Cerebellar cortex (tissue), 1 donor: ENCODE measurements around the gene TRPC4AP.
"Not testable (repeated sequence)": the region's sequence is repeated elsewhere in the genome, so short reads cannot be mapped to it uniquely, and the experiment has no call there.

ENCODE experiments used
- DNase-seq: peaks from one replicate; pipeline ENCODE4 v3.0.0-alpha.2; 2015; ENCODE audit warnings: low spot score

Gene TRPC4AP

GRCh38 chr20:35055445-35056276, 36.9 kb downstream of the TRPC4AP start:
- DNase-seq = no peak

GRCh38 chr20:35054814-35055213, 37.8 kb downstream of the TRPC4AP start:
- no peak for DNase-seq

GRCh38 chr20:35052616-35053015, 40.0 kb downstream of the TRPC4AP start:
- DNase-seq = not testable (repeated sequence)

GRCh38 chr20:35049776-35050352, 42.7 kb downstream of the TRPC4AP start:
- DNase-seq = no peak

GRCh38 chr20:35048739-35049138, 43.9 kb downstream of the TRPC4AP start:
- no peak for DNase-seq

- DNase-seq = no peak
Measured at GRCh38 chr20:35042268-35042667, 50.3 kb downstream of the TRPC4AP start.

GRCh38 chr20:35040646-35041045, 52.0 kb downstream of the TRPC4AP start:
- DNase-seq = no peak

- no peak for DNase-seq
Measured at GRCh38 chr20:35039846-35040489, 52.6 kb downstream of the TRPC4AP start.

- DNase-seq = no peak
Measured at GRCh38 chr20:35039146-35039545, 53.5 kb downstream of the TRPC4AP start.

- DNase-seq = no peak
Measured at GRCh38 chr20:35034145-35034544, 58.5 kb downstream of the TRPC4AP start.

- no peak for DNase-seq
Measured at GRCh38 chr20:35030136-35030535, 62.5 kb downstream of the TRPC4AP start.

- no peak for DNase-seq
Measured at GRCh38 chr20:35027301-35027700, 65.3 kb downstream of the TRPC4AP start.

- DNase-seq = no peak
Measured at GRCh38 chr20:35025116-35025515, 67.5 kb downstream of the TRPC4AP start.

GRCh38 chr20:35023624-35024023, 69.0 kb downstream of the TRPC4AP start:
- no peak for DNase-seq

- DNase-seq = no peak
Measured at GRCh38 chr20:35021831-35022230, 70.8 kb downstream of the TRPC4AP start.

- peak; percentile 63 for DNase-seq
Measured at GRCh38 chr20:35021063-35021462, 71.5 kb downstream of the TRPC4AP start.

GRCh38 chr20:35020108-35020928, 72.3 kb downstream of the TRPC4AP start:
- no peak for DNase-seq

GRCh38 chr20:35018590-35019371, 73.8 kb downstream of the TRPC4AP start:
- no peak for DNase-seq

- DNase-seq = no peak
Measured at GRCh38 chr20:35017099-35017835, 75.3 kb downstream of the TRPC4AP start.

GRCh38 chr20:35015863-35016193, 76.8 kb downstream of the TRPC4AP start:
- DNase-seq = no peak

- DNase-seq = no peak
Measured at GRCh38 chr20:35014537-35014936, 78.1 kb downstream of the TRPC4AP start.
